ENCODE data around the gene DGKI. TPM values are rescaled to one million over a fixed set of nuclear protein-coding genes. Genes with fewer than 3 reads are reported as not detected.

The DGKI gene
- polyA plus RNA-seq, 2 of the 4 experiments (the other 2 are of a cell fraction): 0.05 to 0.08 TPM

DNA sequence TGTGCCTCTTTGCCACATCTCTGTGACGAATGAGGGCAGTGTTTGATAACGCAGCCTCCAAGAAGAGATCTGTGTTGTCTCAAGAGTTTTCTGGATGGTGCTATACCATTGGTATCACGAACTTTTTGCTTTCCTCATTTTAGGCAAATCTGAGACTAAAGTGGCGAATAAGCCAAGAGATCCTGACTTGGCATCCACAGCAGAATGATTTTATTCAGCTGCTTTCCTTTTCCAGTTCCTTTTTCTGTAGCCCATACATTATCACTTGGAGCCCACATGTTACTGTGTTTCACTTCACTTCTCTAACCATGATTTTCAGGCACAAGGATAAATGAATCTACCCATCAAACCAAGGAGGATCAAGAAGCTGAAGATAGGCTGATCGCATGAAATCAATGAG is 325.3 kb downstream of the DGKI start:
- H3K27ac ChIP-seq: no peak overlapping the region
- ChIA-PET CTCF (interaction anchor here (0.5 kb wide), 1 partner anchor 297 kb away, joined by 3 read pairs; no protein-coding TSS in a partner anchor), POLR2A (no interaction called here)
- no peak for TF ChIP-seq POLR2AphosphoS2 (conservative IDR thresholded peaks at IDR 0.05; ENCODE audit: low read length)
- FAIRE-seq: no peak
- DNase-seq (ENCODE audit: low read depth in 1 of 2, low spot score in 1 of 2): no peak
- no peaks in the 10 kb centered on the region for H3K9me3 ChIP-seq
- 10% methylated on average over 5 of the region's 5 CpGs for WGBS (ENCODE audit: missing lambda C conversion rate)
- no peaks in the 10 kb centered on the region for H3K4me1 ChIP-seq
- no peak overlapping the region for H3K4me3 ChIP-seq
- no peak overlapping the region for H3K4me2 ChIP-seq
- ATAC-seq: no peak

DNA sequence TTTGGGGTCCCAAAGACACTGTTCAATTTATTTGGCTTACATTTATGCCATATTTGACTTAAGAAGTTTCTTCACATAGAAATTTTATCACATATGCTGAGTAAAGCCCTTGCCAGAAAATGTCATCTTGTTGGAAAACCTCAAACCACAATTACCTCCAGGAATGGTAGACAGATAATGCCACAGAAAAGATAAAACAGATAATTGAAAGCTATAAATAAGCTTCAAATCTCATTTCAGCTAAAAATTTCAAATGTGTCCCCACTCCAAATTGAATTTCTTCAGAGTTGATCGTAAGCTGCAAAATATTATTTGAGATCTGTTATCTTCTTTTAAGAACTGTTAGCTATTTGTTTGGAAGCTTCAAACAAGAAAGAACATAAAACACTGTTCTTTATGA is 326.8 kb downstream of the DGKI start:
- Histone ChIP-seq H3K9me3 (no peaks in the 10 kb centered on the region), H3K4me1 (no peaks in the 10 kb centered on the region), H3K4me2 (no peak overlapping the region), H3K27ac (no peak overlapping the region), H3K4me3 (no peak overlapping the region)
- CTCF ChIA-PET: no interaction called here
- TF ChIP-seq, protein P1, sequence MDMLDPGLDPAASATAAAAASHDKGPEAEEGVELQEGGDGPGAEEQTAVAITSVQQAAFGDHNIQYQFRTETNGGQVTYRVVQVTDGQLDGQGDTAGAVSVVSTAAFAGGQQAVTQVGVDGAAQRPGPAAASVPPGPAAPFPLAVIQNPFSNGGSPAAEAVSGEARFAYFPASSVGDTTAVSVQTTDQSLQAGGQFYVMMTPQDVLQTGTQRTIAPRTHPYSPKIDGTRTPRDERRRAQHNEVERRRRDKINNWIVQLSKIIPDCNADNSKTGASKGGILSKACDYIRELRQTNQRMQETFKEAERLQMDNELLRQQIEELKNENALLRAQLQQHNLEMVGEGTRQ (IDR thresholded peaks at IDR 0.05): no peak
- TF ChIP-seq FOSB (CRISPR knock-in tag; IDR thresholded peaks at IDR 0.05) (no peak), MYC (IDR thresholded peaks at IDR 0.05; ENCODE audit: borderline replicate concordance, low read length) (no peak), CBX2 (IDR thresholded peaks at IDR 0.05; ENCODE audit: borderline replicate concordance, low read depth) (no peak), HOXB13 (CRISPR knock-in tag; IDR thresholded peaks at IDR 0.05; ENCODE audit: low read depth) (no peak), EHF (CRISPR knock-in tag; IDR thresholded peaks at IDR 0.05) (no peak), HOXA7 (CRISPR knock-in tag; IDR thresholded peaks at IDR 0.05) (no peak), POLR2A (IDR thresholded peaks at IDR 0.05; ENCODE audit: low read length) (no peak), TP53 (CRISPR knock-in tag; IDR thresholded peaks at IDR 0.05) (no peak), KDM1A (IDR thresholded peaks at IDR 0.05; ENCODE audit: low read depth) (no peak), NR3C1 (IDR thresholded peaks at IDR 0.05) (no peak), EP300 (IDR thresholded peaks at IDR 0.05) (no peak), ESRRA (IDR thresholded peaks at IDR 0.05; ENCODE audit: borderline replicate concordance, low read length) (no peak), ZNF302 (CRISPR knock-in tag; IDR thresholded peaks at IDR 0.05) (no peak), RAD21 (conservative IDR thresholded peaks at IDR 0.05 in 1 of 2, IDR thresholded peaks at IDR 0.05 in 1 of 2) (no peak), RNF2 (IDR thresholded peaks at IDR 0.05; ENCODE audit: borderline replicate concordance, low read depth) (no peak), TFCP2L1 (CRISPR knock-in tag; IDR thresholded peaks at IDR 0.05) (no peak)
- TF ChIP-seq, protein P2, sequence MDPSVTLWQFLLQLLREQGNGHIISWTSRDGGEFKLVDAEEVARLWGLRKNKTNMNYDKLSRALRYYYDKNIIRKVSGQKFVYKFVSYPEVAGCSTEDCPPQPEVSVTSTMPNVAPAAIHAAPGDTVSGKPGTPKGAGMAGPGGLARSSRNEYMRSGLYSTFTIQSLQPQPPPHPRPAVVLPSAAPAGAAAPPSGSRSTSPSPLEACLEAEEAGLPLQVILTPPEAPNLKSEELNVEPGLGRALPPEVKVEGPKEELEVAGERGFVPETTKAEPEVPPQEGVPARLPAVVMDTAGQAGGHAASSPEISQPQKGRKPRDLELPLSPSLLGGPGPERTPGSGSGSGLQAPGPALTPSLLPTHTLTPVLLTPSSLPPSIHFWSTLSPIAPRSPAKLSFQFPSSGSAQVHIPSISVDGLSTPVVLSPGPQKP (IDR thresholded peaks at IDR 0.05; ENCODE audit: low read depth, low read length): no peak
- TF ChIP-seq, protein P3, sequence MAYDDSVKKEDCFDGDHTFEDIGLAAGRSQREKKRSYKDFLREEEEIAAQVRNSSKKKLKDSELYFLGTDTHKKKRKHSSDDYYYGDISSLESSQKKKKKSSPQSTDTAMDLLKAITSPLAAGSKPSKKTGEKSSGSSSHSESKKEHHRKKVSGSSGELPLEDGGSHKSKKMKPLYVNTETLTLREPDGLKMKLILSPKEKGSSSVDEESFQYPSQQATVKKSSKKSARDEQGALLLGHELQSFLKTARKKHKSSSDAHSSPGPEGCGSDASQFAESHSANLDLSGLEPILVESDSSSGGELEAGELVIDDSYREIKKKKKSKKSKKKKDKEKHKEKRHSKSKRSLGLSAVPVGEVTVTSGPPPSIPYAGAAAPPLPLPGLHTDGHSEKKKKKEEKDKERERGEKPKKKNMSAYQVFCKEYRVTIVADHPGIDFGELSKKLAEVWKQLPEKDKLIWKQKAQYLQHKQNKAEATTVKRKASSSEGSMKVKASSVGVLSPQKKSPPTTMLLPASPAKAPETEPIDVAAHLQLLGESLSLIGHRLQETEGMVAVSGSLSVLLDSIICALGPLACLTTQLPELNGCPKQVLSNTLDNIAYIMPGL (CRISPR knock-in tag; IDR thresholded peaks at IDR 0.05; ENCODE audit: borderline replicate concordance): no peak
- no peak for DNase-seq (ENCODE audit: low read depth in 1 of 2, low spot score in 1 of 2)
- 27% methylated on average over 1 of the region's 1 CpG for WGBS (ENCODE audit: missing lambda C conversion rate)
- no peak for ATAC-seq
- FAIRE-seq: no peak
- POLR2A ChIA-PET: no interaction called here

DNA sequence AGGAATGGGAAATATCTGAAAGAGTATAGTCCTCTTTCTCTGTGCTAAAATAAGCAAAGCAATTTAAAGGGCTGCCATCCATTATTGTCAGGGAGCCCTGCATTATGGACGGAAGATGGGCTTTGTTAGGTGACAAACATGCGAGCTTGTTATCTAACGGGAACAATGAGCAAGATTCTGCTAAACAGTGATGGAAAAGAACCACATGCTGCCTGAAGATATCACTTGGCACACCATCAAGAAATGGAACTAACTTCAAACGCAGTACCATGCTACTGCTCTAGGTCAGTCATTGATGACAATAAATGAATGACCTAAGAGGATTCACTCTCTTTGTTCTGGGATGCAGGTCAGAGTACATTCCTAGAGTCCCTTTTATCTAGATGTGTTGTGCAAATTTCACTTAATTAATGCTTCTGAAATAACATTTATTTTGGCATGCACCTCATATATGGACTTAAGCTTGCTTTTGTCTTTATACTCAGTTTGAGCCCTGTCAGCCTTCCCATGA is 327.5 kb downstream of the DGKI start:
- ATAC-seq: no peak
- H3K4me2 ChIP-seq: no peak overlapping the region
- whole genome bisulfite sequencing (ENCODE audit: missing lambda C conversion rate): 15% methylated on average over 4 of the region's 4 CpGs
- TF ChIP-seq TFCP2L1 (CRISPR knock-in tag; IDR thresholded peaks at IDR 0.05) (no peak), TP53 (CRISPR knock-in tag; IDR thresholded peaks at IDR 0.05) (no peak)
- TF ChIP-seq, protein P4, sequence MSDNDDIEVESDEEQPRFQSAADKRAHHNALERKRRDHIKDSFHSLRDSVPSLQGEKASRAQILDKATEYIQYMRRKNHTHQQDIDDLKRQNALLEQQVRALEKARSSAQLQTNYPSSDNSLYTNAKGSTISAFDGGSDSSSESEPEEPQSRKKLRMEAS (IDR thresholded peaks at IDR 0.05): no peak
- ChIA-PET POLR2A (no interaction called here), CTCF (interaction anchor here (0.6 kb wide), 1 partner anchor 244 kb away, joined by 3 read pairs; no protein-coding TSS in a partner anchor)
- no peaks in the 10 kb centered on the region for H3K4me1 ChIP-seq
- no peak for DNase-seq (ENCODE audit: low read depth in 1 of 2, low spot score in 1 of 2)
- FAIRE-seq: no peak
- no peaks in the 10 kb centered on the region for H3K9me3 ChIP-seq
- no peak overlapping the region for H3K27ac ChIP-seq
- no peak overlapping the region for H3K4me3 ChIP-seq
